CD4-positive, alpha-beta T cell treated with Interleukin-4 for 4 hours (primary cell): ENCODE results near the gene SNX15.
"Not testable (repeated sequence)": the region's sequence is repeated elsewhere in the genome, so short reads cannot be mapped to it uniquely, and the experiment has no call there.

Source experiments
- DNase-seq: peaks from one replicate; pipeline ENCODE4 v3.0.0-alpha.2; 2020

The SNX15 gene

GRCh38 chr11:65027213-65028067 lies at the start of gene SNX15:
Gene SNX15, plus strand, starts transcription at chr11:65027439. Its CDS starts 99 bp downstream, at chr11:65027538.
- DNase-seq = peak; percentile 96

GRCh38 chr11:64983339-64983738 lies 43.9 kb upstream of the SNX15 start:
- DNase-seq = not testable (repeated sequence)

DNA sequence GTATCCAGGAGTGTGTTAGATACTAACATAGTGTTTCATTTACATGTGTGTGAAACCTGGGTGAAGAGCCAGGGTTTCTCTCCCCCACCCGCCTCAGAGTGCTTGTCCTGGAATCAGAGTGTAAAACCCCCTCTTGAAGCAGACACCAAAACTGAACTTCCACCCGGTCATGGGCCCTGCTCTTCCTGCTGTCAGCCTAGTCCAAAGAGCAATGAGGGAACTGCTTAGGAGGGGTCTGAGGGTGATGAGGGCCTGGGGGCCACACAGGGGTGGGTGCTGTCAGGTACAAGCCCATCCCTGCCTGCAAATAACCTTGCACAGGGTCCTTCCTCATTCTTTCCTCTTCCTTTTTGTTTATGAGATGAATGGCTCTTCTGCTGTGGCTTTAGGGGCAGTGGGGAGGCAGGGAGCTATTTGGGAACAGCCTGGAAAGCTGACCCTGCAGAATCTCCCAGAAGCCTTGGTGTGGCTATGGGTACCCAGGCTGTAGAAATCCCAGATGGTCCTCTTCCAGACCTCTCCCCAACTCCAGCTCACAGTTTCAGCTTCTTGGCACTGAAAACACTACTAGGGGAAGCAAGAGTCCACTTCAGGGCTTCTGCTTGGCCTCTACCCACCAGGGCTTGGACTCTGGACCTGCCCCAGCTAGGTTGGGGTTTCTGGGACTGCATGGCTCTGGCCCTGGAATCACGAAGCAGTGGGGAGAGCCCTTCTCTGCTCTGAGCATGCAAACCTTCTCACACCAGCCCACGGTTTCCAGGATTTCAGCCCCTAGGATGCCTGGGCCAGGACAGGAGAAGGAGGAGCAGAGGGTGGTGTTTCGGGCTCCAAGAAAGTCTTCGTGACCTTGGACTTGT lies 39.0 kb upstream of the SNX15 start:
- no peak for DNase-seq

DNA sequence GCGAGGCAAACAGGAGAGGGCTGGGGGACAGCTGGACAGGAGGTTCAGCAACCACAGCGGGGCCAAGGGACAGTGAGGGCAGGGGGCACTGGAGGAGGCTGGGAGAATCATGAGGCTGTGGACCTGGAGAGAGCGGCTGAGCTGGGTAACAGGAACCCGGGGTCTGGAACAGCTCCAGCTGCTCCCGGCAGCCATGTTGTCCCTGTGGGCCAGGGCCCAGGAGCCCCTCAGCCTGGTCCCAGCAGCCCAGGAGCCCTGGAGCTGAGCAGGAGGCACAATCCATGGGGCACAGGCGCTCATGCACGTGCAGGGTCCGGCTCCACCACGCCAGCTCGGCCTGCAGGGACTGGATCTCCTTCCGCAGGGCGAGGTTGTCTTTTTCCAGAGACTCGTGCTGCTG lies 37.8 kb upstream of the SNX15 start:
- DNase-seq = no peak

GRCh38 chr11:64990222-64990923 lies 36.9 kb upstream of the SNX15 start:
- DNase-seq = no peak

GRCh38 chr11:64994318-64994717 lies 32.9 kb upstream of the SNX15 start:
- DNase-seq = no peak

GRCh38 chr11:64996327-64996709 lies 30.9 kb upstream of the SNX15 start:
- DNase-seq = no peak

DNA sequence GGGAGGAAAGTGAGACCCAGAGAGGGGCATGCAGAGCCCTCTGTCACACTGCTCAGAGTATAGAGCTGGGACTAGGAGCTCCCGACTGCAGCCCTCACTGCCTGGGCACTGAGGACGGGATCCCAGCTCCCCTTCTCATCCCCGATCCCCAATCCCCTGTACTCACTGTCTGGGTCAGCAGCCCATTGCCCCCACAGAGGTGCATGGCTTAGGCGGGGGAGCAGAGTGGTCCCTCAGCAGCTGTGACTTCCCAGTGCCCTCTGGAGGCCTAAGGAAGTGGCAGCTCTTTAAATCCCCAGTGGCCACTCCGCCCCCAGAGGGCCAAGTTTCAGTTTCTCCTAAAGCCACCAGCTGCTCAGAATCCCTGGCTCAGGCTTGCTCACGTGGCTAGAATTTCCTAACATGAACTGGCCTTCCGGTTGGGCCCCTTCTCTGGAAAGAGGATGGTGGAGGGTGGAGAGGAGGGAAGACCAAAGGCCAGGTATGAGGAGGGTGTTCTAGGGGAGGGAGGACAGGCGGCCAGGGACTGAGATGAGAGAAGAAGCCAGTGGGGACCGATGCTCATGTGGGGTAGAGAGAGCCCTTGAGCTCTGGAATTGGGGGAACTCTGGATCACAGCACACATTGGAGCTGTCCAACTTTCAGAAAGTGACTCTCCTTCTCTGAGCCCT lies 30.4 kb upstream of the SNX15 start, which contains the start of gene BATF2:
Gene BATF2, minus strand, starts transcription at position 262 of the 671 bp plus-strand sequence. Its CDS starts 57 bp downstream, at position 205.
- DNase-seq = no peak

GRCh38 chr11:64998141-64998540 lies 29.1 kb upstream of the SNX15 start:
- no peak for DNase-seq

DNA sequence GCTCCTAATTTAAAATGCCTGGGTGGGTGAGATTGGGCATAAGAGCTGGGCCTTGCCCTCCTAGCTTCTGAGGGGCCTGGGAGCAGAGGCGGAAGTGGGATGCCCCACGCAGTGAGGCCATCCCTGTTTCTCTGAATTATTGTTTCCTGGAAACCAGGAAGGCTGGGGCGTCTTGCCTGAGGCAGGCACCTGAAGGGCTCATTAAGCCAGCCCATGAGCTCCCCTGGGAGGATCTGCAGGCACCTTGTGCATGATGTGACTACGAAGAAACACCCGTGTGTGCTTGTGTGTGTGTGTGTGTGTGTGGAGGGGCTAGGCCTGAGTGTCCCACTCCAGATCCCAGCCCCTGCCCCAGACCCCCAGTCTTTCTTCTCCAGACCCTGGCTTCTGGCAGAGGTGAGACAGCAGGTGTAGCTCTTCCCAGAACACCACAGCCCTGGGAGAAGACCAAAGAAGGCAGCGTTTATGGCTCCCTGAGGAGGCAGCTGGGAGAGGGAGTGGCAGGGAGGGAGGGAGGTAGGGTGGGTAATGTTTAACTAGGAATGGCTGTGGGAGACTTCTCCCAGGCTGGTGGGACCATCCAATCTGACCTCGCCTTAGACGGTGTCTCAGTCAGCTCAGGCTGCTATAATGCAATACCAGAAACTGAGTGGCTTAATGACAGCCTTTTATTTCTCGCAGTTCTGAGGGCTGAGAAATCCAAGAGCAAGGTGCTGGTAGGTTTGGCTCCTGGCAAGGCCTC lies 28.4 kb upstream of the SNX15 start:
- no peak for DNase-seq

- DNase-seq = no peak
Observed at GRCh38 chr11:64999478-64999877, 27.8 kb upstream of the SNX15 start.

- no peak for DNase-seq
Observed at GRCh38 chr11:65002706-65003105, 24.5 kb upstream of the SNX15 start.

GRCh38 chr11:65003282-65003681 lies 24.0 kb upstream of the SNX15 start:
- no peak for DNase-seq

DNA sequence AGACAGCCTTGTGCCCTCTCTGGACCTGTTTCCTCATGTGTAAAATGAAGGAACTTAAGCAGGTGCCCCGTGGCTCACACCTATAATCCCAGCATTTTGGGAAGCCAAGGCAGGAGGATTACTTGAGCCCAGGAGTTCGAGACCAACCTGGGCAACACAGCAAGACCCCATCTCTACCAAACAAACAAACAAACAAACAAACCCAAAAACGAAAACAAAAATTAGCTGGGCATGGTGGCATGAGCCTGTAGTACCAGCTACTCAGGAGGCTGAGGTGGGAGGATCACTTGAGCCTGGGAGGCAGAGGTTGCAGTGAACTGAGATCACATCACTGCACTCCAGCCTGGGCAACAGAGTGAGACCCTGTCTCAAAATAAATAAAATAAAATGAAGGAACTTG lies 23.3 kb upstream of the SNX15 start:
- not testable (repeated sequence) for DNase-seq

- no peak for DNase-seq
Observed at GRCh38 chr11:65008016-65008415, 19.2 kb upstream of the SNX15 start.

DNA sequence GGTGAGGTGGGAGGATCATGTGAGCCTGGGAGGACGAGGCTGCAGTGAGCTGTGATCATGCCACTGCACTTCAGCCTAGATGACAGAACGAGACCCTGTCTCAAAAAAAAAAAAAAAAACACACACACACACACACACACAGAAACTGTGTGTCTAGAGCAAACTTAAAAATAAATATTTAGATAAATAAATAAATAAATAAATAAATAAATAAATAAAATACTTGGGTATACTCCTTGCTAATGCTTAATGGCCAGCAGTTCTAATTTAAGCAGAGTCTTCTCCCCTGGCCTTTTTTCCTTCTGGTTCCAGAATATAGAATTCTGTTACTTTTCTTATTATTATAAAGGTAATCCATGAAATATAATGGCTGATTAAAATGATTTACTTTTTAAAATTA lies 18.4 kb upstream of the SNX15 start:
- no peak for DNase-seq

GRCh38 chr11:65013130-65013887 lies 13.9 kb upstream of the SNX15 start:
- peak; percentile 88 for DNase-seq

DNA sequence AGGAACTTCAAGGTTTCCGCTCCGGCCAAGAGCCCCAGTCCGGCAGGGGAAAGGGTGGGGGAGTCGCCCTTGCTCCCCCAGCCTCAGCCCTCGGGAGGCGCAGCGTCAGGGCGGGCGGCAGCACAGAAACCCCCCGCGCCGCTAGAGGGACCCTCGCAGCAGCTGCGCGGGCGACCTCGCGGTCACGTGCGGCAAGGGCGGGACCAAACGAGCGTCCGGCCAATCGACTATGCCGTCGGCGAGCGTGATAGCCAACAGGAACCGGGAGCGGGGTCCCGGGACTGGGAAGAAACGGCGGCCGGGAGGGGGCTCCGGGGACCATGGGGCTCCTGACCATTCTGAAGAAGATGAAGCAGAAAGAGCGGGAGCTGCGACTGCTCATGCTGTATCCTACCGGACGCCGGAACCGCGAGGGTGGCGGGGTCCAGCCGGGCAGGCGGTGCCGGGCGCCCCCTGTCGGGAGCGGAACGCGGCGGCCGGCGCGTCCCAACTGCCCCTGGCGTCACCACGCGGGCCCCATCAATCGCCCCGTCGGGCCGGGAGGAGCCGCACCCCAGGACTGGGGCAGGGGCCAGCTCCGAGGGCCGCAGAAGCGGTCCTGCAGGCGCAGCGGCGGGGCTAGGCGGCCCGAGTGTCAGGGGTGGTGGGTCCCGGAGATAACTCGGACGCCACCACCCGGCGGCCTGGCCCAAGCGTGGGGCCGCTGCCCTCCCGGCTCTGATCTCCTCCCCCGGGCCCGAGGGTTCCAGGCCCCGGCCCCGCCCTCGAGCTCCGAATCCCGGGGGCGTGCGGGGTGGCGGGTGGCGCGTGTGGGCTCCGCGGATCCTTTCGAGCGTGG lies 13.1 kb upstream of the SNX15 start, which contains the start of gene ARL2:
Gene ARL2, plus strand, starts transcription at position 273 of the 838 bp plus-strand sequence. Its CDS starts 48 bp downstream, at position 321.
- peak; percentile 87 for DNase-seq

GRCh38 chr11:65014726-65015227 lies 12.5 kb upstream of the SNX15 start:
- DNase-seq = peak; percentile 2

DNA sequence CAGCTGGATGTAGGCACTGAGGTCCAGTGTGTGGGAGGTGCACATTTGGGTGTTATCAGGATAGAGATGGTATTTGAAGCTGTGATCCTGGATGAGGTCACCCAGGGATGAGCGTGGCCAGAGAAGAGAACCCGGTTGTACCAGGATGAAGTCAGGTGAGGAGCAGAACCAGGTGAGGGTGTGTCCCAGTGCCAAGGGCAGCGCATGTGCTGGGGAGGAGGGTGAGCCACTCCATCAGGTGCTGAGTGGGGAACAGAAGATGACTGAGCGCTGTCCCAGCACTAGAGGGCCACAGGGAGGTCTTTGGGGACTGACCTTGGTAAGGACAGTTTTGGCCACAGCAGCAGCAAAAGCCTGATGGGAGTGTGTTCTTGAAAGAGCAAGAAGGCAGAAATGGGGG lies 10.5 kb upstream of the SNX15 start:
- DNase-seq = no peak
